Measurements from ENCODE around the gene TFF3.
"Not testable (repeated sequence)": the region's sequence is repeated elsewhere in the genome, so short reads cannot be mapped to it uniquely, and the experiment has no call there.

Gene TFF3

DNA sequence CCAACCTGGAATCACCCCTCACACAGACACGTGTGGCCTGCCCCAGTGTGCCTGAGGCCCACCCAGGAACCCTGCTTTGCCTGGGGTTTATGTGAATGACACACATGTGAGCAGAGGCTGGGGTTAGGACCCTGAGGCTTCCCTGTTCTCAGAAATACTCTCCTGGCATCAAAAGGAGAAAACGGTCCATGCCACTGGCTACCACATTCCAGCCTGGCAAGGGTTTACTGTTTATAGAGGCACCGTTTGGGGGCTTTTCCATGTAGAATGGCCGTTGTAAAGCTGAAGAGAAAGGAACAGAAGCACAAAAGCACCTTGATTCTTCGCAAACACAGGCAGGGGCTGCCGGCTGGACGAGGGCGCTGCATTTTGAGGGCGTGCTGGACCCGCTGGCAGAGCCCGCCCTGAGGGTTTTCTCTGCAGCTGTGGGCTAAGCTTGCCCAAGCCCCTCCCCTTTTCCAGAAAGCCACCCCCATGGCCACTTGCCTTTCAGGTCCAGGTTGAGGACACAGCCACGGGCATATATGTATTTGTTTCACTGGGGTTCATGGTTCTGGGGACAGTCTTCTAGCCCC lies 13.0 kb downstream of the TFF3 start:
- no peak for DNase-seq

DNA sequence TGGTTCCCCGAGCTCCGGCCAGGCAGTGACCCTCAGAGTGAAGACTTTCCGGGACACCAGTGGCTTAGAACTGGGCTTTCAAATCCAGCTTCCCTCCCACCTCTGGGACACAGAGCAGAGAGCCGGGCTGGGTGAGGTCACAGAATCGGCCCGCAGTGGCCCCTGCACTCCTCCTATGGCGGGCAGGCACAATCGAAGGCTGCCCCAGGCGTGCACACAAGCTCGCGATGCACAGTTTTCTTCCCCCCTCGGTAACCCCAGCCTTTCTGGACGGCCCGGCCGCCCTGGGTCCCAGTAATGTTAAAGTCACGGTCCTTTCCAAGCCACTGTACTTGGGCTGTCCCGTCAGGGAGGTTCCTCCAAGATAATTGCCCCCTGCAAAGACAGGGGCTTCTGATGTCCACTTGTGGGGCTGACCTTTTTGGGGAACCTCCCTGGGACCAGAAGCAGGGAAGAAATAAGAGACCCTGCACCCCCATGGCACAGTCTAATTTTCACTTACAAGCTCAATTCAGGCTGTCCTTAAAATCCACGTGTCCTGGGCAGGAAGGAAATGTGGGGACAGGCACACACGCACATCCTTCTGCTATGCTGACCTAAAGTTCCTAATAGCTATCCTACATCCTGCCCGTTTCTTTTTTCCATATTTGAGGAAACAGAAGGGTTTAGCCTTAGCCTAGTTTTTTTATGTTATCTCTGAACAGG lies 13.7 kb downstream of the TFF3 start:
- DNase-seq: no peak

DNA sequence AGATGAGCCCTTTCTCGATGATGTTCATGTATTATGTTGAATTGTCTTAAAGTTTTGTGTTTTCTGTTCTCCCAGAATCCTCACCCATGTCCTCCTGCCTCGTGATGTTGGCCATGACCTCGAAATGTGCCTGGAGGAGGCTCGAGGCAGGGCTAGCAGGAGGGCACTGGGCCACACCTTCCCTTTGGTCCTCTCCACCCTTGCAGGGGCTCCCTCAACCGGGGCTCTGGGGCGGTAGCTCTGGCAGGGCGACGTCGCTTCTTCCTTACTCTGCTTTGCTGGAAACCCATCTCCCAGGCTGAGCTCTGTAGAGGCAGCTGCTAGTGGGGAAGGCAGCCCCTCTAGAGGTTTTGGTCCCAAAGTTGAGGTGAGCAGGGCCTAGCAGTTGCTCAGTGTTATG lies 14.3 kb downstream of the TFF3 start:
- DNase-seq: no peak

DNA sequence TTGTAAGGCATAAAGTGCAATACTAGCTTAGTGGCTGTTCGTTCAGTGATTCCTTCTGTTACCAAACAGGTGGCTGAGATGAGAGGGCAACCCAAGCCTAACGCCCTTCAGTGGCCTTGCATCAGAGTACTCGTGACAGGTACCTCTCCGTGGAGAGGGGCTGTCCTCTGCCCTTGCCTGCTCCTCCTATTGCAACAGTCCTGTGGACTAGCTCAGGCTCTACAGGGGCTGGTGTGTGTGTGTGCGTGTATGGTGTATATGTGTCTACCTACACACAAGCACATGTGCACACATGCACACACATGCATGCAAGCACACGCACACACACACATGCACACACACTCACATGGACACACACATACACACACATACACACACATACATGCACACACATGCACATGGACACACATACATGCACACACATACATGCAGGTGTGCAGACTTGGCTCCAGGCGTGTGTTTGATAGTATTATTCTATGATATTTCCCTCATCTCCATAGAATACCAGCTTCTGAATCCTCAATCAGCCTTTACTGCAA lies 15.1 kb downstream of the TFF3 start:
- no peak for DNase-seq

DNA sequence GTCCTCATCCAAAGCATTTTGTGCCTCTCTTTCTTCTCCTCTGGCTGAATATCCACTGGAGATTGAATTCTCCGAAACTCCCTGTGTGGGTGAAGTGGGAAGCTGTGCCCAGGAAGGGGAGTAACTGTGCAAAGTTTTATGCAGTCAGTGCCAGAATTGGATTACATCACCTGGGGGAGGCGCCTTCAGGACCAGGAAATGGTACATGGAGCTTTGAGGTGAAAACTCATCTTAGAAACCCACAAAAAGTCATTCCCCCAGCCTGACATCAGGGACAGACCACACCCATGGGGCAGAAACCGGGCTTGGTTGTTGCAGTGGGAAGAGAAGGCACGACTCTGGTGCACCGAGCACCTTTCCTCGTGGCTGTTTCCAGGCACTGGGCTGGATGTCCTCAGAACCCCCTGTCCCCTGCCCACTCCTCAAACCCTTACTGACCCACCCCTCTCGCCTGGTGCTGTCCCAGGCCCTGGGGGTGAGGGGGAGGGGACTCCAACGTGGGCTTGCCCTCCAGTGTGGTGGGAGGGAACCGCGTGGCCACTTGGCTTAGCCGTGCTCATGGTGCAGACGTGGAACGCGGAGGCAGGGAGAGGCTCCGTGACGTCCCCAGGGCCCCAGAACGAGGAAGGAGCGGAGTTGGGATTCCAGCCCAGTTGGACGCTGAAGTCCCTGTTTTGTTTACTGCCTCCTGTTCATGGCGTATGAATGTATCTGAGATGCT lies 15.7 kb downstream of the TFF3 start:
- DNase-seq: no peak

DNA sequence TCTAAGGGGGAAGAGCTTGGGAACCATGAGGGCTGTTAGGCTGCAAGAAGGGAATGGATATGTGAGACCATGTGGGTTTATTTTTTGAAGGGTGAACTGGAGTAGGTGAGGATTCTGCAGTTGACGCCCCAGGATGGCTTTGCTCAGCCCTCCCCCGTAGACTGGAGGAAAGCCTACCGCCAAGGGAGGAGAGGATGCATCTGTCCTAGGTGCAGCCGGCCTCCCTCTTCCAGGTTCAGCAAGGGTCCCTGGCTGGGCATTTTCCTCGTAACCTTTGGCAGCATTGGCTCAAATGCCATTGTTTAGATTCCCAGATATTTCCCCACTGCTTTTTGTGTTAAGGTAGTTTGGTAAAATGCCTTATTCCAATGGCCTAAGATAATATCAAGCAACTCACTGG lies 16.6 kb downstream of the TFF3 start:
- no peak for DNase-seq

DNA sequence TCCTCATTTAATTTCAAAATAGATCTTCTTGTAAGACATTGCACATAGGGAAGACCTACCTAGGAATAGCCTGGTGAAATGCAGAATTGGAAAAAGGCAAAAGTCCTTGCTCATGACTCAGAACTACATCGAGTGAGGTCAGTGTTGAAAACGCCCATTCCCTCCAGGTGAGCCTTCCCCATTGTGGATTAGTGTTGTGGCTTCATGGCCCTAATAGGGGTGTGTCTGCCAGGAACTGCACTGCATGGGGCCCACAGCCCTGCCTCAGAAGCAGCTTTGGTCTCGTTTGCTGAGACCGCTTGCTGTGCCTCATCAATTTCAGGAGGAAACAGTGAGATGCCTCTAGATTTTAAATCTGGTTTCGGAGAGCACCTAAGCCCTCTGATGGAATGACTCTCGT lies 17.0 kb downstream of the TFF3 start:
- no peak for DNase-seq

DNA sequence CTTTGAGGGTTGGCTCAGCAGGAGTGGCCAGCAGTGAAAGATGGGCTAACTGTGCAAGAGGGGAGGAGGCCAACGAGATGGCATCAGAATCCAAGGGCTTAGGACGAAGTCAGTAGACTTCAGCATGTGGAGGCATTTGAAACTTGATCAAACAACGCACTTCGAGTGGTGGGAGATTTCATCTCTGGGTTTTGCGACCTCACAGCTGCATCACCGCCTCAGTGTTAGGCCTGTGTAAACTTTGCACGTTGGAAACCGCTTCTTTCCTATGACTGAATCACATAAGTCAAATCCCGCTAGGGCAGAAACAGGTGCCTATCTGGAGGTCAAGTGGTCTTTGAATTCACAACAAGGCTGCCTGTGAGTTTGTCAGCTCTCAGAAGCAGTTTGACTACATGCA lies 17.8 kb downstream of the TFF3 start:
- DNase-seq: no peak

DNA sequence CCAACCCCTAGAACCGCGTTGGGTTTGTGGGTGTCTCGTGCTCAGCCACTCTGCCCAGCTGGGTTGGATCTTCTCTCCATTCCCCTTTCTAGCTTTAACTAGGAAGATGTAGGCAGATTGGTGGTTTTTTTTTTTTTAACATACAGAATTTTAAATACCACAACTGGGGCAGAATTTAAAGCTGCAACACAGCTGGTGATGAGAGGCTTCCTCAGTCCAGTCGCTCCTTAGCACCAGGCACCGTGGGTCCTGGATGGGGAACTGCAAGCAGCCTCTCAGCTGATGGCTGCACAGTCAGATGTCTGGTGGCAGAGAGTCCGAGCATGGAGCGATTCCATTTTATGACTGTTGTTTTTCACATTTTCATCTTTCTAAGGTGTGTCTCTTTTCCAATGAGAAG lies 18.7 kb downstream of the TFF3 start:
- no peak for DNase-seq

DNA sequence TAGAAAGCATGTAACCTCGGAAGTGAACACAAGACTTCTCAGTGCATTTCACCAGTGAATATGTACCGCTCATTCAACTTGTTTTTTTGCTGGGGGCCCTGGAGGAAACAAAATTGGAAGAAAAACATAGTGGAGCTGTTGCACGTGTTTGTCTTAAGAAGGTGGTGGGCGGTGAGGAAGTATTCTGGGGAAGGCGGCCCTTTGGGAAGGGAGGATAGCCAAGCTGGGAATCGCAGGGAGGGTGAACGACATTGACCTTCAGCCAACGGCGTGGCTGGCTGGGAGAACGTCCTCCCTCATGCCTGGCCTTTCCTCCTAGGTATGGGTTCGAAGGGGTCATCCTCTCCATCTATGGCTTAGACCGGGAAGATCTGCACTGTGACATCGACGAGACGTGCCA lies 19.4 kb downstream of the TFF3 start:
- DNase-seq: no peak

DNA sequence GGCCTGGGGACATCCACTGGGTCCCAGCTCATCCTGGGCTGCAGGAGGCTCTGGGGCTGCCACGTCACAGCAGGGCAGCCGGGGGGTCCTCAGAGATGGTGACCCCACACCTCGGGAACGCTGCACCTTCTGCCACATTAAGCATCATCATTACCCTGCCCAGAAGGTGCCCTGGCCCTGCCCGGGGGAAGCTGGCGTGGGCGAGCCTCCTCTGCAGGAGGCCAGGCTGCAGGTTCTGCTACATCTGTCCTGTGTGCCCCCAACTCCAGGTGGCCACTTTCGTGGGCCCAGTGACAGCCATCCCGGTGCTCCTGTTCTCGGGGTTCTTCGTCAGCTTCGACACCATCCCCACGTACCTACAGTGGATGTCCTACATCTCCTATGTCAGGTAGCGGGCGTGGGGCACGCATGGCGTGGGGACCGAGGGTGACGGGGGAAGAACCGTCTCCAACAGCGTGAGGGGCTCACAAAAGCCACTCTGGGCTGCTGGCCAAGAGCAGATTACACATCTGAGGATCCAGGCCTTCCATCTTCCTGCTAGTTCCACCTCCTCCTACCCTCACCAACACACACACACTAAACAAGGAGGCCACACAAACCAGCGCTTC lies 20.8 kb downstream of the TFF3 start:
- no peak for DNase-seq

DNA sequence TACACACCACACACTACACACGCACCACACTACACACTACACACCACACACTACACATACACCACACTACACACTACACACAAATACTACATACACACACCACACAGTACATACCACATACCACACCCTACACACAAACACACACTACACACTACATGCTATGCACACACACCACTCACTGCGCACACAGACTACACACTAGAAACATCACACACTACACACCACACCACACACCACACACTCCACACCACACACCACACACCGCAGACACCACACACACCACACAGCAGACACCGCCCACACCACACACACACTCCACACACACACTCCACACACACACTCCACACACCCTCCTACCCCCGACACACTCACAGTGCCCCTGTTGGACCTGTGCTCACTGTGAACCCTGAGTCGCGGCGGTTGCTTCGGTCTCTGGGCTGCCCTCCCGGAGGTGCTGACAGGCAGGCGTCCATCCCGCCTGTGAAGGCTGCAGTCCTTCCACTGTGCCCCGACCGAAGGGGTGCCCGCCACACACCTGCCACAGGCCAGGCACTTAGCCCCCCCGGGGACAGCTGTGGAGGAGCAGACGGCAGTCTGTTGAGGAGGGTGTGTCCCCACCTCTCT lies 21.4 kb downstream of the TFF3 start:
- DNase-seq: no peak

DNA sequence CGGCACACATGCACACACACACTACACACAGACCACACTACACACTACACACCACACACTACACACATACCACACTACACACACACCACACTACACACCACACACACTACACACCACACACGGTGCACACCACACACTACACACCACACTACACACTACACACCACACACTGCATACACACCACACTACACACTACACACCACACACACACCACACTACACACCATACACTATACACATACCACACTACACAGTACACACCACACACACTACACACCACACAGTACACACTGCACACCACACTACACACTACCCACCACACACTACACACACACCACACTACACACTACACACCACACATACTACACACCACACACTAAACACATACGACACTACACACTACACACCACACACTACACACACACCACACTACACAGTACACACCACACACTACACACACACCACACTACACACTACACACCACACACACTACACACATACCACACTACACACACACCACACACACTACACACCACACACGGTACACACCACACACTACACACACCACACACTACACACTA lies 22.6 kb downstream of the TFF3 start:
- not testable (repeated sequence) for DNase-seq

DNA sequence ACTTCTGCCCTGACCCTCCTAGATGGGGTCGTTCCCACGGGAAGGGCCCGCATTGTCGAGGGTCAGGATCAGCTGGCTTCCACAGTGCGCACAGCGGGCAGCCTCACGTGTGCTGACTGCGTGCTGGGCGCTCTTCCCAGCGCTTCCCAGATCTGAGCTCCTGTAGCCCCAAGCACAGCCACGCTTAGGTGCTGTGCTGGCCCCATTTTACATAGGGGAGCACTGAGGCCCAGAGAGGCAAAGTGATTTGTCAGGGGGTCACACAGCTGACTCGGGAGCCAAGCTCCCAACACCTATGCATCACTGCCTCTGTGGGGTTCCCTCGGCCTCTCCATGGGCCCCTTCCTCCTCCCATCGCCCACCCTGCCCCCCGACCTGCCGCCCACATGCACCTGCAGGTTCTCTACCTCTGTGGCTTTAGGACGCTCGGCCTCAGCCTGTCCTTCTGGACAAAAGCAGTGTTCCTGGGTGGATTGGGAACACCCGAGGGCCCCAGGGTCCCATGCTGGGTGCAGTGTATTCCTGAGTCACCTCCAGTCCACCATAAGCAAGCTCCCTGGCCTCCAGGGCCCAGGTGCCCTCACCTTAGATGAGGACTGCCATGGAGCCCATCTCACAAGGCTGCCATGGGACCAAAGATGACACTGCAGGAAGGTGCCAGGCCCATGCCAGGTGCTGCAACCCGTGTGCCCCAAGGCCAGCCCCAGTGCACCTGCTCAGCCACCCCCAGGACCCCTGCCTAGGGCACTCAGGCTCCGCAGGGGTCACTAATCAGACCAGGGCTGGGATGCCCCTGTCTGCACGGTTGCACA lies 23.3 kb downstream of the TFF3 start:
- no peak for DNase-seq

DNA sequence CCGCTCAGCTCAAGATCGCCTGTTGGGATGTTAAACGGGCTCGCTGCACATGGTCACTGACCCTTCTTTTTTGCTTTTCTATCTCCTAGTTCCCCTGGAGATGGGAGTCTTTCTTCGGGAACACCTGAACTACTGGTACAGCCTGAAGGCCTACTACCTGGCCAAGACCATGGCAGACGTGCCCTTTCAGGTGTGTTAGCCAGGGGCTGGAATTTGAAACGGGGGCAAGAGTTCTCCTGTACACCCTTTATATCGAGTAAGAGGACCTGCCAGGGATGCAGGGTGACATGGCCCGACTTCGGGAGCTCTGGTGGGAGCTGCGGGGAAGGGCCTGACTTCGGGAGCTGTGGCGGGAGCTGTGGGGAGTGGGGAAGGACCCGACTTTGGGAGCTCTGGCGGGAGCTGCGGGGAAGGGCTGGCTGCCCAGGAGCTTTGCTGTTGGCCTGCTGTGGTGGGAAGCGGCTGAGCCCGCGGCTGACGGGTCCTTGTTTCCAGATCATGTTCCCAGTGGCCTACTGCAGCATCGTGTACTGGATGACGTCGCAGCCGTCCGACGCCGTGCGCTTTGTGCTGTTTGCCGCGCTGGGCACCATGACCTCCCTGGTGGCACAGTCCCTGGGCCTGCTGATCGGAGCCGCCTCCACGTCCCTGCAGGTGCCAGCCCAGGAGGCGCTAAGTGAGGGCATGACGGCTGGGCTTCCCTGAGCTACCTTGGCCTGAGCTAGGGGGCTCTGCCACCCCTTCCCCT lies 24.0 kb downstream of the TFF3 start:
- no peak for DNase-seq

DNA sequence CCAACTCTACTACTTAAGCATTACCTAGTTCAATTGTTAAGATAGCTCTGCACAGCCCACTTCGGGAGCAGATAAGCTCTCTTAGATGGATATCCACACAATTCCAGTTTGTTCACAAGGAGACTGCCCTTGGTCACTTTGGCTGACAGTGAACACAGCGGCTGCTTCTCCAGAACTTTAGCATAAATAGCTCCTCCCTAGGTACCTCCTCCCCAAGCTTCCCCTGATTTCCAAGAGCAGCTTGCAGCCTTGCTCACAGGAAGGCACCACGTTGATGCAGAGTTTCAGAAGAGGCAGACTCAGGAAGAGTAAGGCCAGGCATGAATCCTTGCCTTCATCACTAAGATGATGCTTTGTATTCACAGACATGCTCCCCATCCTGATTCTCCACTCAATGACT lies 24.7 kb downstream of the TFF3 start:
- no peak for DNase-seq

DNA sequence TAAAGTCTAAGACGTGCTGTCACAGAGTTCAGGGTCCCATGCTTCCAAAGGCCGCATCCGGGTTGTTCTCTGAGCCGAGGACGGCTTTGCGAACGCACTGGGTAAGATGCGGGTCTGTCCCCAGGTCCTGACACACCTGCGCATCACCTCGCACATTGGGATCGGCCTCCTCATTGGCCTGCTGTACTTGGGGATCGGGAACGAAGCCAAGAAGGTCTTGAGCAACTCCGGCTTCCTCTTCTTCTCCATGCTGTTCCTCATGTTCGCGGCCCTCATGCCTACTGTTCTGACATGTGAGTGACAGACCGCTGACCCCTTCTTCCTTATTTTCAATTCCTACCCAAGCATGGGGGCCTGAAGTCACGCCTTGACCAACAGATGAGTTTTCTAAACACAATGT lies 25.3 kb downstream of the TFF3 start:
- DNase-seq: no peak

DNA sequence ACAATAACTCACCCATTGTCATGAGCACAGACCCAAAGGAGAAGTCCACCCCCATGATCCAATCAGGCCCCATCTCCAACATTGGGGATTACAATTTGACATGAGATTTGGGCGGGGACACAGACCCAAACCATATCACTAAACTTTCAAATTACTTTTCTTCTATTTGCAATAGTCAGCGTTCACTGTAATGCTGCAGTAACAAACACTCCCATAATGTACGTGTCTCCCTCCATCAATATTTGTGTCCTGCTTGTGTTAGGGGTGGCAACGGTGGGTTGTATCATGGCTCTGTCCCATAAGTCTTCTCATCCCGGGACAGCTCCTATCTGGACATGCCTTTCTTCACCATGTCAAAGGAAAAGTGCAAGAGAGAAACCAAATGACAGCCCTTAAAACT lies 26.2 kb downstream of the TFF3 start:
- DNase-seq: no peak

DNA sequence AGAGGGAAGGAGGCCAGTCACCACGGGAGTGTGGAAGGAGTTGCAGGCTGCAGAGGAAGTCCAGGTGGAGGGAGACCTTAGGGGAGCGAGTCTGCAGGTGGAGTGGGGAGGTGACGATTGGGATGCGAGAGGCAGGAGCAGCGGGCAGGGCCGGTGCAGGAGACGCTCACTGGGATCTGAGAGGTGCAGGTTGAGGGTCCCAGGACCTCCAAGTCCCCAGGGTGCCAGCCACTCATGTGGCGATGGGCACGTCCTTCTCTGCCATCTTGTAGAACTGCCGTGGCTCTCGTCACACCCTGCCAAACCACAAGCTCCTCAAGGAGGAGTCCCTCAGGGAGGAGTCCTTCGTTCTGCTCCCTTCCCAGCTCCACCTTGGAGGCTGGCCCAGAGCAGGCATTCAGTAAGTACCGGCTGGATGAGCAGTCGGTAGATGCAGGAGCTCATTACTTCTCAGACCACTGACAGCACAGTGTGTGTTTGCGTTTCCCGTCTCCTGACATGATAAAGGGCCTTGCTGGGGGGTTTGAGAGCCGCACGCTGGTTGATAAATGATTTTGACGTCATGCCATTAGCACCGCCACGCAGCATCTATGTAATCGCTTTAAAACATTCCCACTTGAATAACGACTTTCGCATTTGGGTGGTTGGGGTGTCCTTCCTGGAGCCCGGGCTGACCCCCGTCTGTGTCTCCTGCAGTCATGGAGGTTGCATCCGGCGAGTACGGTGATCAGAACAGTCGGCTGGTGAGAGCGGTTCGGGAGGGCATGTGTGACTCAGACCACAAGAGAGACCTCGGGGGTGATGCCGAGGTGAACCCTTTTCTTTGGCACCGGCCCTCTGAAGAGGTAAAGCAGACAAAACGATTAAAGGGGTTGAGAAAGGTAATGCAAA lies 27.8 kb downstream of the TFF3 start:
- no peak for DNase-seq

DNA sequence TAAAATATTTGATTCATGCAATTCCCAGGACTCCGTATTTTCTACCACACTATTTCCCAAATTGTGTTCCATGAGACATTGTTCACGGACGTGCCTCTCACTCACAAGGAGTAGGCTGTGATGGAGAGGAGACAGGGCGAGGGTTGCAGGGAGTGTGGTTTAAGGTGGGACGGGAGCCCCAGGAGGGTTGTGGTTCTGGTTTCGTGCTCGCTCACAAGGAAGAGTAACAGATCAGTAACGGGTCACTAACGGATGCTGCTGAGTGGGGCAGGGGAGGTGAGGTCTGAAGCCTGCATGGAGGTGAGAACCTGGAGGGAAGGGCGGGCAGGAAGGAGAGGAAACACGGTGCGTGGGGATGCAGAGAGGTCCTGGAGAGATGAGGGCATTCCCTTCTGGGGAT lies 28.8 kb downstream of the TFF3 start:
- DNase-seq: no peak
